ENCODE results near the gene DHX57. TPM values are rescaled to one million over a fixed set of nuclear protein-coding genes. Genes with fewer than 3 reads are reported as not detected.
"Not testable (repeated sequence)": the region's sequence is repeated elsewhere in the genome, so short reads cannot be mapped to it uniquely, and the experiment has no call there.

Gene DHX57
- total RNA-seq, 2 donors from 2014 or later: 18.5 to 19.0 TPM

DNA sequence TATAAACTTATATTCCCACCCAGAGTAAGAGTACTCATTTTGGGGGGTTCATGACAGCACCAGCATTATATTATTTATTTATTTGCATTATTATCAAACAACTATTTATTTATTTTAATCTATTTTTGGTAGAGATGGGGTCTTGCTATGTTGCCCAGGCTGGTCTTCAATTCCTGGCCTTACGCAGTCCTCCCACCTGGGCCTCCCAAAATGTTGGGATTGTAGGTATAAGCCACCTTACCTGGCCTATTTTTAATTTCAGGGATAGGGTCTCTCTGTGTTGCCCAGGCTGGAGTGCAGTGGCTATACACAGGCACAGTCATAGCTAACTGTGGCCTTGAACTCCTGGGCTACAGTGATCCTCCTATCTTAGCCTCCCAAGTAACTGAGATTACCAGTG is 67.1 kb downstream of the DHX57 start:
- WGBS: 100% methylated on average over 1 of the region's 1 CpG
- no peaks in the 10 kb centered on the region for H3K9me3 ChIP-seq
- no peaks in the 10 kb centered on the region for H3K4me1 ChIP-seq (replicated peaks)
- no peak overlapping the region for H3K4me3 ChIP-seq
- TF ChIP-seq, protein P1, sequence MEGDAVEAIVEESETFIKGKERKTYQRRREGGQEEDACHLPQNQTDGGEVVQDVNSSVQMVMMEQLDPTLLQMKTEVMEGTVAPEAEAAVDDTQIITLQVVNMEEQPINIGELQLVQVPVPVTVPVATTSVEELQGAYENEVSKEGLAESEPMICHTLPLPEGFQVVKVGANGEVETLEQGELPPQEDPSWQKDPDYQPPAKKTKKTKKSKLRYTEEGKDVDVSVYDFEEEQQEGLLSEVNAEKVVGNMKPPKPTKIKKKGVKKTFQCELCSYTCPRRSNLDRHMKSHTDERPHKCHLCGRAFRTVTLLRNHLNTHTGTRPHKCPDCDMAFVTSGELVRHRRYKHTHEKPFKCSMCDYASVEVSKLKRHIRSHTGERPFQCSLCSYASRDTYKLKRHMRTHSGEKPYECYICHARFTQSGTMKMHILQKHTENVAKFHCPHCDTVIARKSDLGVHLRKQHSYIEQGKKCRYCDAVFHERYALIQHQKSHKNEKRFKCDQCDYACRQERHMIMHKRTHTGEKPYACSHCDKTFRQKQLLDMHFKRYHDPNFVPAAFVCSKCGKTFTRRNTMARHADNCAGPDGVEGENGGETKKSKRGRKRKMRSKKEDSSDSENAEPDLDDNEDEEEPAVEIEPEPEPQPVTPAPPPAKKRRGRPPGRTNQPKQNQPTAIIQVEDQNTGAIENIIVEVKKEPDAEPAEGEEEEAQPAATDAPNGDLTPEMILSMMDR (IDR thresholded peaks at IDR 0.05): no peak
- no peak for TF ChIP-seq POLR2A (IDR thresholded peaks at IDR 0.05)
- TF ChIP-seq POLR2AphosphoS5 (IDR thresholded peaks at IDR 0.05): no peak
- H3K27ac ChIP-seq: no peak overlapping the region
- intact Hi-C loops (cut with DNase I): no loop called here
- DNase-seq (ENCODE audit: low spot score): no peak
- no peaks in the 10 kb centered on the region for H3K36me3 ChIP-seq
- no peaks in the 10 kb centered on the region for H3K27me3 ChIP-seq (replicated peaks; ENCODE audit: insufficient read depth)

DNA sequence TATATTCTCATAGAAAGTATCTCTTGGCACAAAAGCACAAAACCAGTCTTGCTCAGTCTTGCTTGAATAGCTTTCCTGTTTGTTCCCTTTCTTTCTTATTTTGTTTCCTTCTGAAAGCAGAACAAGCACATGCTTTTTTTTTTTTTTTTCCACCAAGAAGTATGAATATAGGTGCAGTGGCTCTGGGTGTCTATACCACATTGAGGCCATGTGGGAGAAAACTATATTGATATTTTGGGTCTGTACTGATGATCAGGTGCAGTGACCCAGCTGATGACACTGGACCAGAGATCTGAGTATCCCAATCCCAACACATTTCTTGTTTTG is 69.0 kb downstream of the DHX57 start:
- Histone ChIP-seq H3K4me1 (replicated peaks) (no peaks in the 10 kb centered on the region), H3K27ac (no peak overlapping the region), H3K27me3 (replicated peaks; ENCODE audit: insufficient read depth) (no peaks in the 10 kb centered on the region), H3K36me3 (no peaks in the 10 kb centered on the region), H3K9me3 (no peaks in the 10 kb centered on the region), H3K4me3 (no peak overlapping the region)
- intact Hi-C loops (cut with DNase I): no loop called here
- TF ChIP-seq, protein P1 (IDR thresholded peaks at IDR 0.05): no peak
- TF ChIP-seq POLR2AphosphoS5 (IDR thresholded peaks at IDR 0.05) (no peak), POLR2A (IDR thresholded peaks at IDR 0.05) (no peak)
- DNase-seq (ENCODE audit: low spot score): no peak

GRCh38 chr2:38806015-38806732 is 69.6 kb downstream of the DHX57 start:
- no peak overlapping the region for H3K4me3 ChIP-seq
- H3K36me3 ChIP-seq: no peaks in the 10 kb centered on the region
- TF ChIP-seq POLR2AphosphoS5 (IDR thresholded peaks at IDR 0.05): no peak
- no peak for TF ChIP-seq POLR2A (IDR thresholded peaks at IDR 0.05)
- TF ChIP-seq, protein P1 (IDR thresholded peaks at IDR 0.05): no peak
- no peaks in the 10 kb centered on the region for H3K4me1 ChIP-seq (replicated peaks)
- 80% methylated on average over 2 of the region's 2 CpGs for WGBS
- no peaks in the 10 kb centered on the region for H3K9me3 ChIP-seq
- no peaks in the 10 kb centered on the region for H3K27me3 ChIP-seq (replicated peaks; ENCODE audit: insufficient read depth)
- DNase-seq (ENCODE audit: low spot score): no peak
- H3K27ac ChIP-seq: no peak overlapping the region
- intact Hi-C loops (cut with DNase I): no loop called here

DNA sequence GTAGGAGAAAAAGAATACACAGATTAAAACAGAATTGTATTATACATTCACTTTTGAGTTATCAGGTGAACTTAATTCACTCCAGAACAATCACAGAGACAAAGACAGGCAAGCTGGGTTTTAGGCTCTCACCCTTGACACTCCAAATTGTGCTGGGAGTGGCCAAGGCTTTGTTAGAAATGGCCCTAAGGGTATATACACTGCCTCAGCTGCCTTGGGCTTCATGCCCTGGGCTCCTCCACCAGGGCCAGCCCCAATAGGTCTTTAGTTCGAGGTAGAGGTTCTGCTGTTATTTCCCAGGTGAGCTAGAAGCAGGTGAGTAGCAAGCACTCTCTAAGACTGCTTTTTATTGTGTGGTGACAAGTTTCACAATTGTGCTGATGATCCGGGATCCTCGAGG is 77.8 kb downstream of the DHX57 start:
- Histone ChIP-seq H3K36me3 (no peaks in the 10 kb centered on the region), H3K27me3 (replicated peaks; ENCODE audit: insufficient read depth) (no peaks in the 10 kb centered on the region), H3K4me1 (replicated peaks) (no peaks in the 10 kb centered on the region), H3K4me3 (no peak overlapping the region), H3K27ac (no peak overlapping the region), H3K9me3 (no peaks in the 10 kb centered on the region)
- TF ChIP-seq POLR2A (IDR thresholded peaks at IDR 0.05): no peak
- no peak for TF ChIP-seq POLR2AphosphoS5 (IDR thresholded peaks at IDR 0.05)
- TF ChIP-seq, protein P1 (IDR thresholded peaks at IDR 0.05): no peak
- intact Hi-C loops (cut with DNase I): no loop called here
- DNase-seq (ENCODE audit: low spot score): no peak
- 92% methylated on average over 3 of the region's 3 CpGs for WGBS

- no peaks in the 10 kb centered on the region for H3K36me3 ChIP-seq
- H3K27ac ChIP-seq: no peak overlapping the region
- intact Hi-C loops (cut with DNase I): no loop called here
- no peaks in the 10 kb centered on the region for H3K4me1 ChIP-seq (replicated peaks)
- H3K9me3 ChIP-seq: no peaks in the 10 kb centered on the region
- DNase-seq (ENCODE audit: low spot score): no peak
- TF ChIP-seq POLR2A (IDR thresholded peaks at IDR 0.05): no peak
- TF ChIP-seq, protein P1 (IDR thresholded peaks at IDR 0.05): no peak
- no peak for TF ChIP-seq POLR2AphosphoS5 (IDR thresholded peaks at IDR 0.05)
- WGBS: 73% methylated on average over 10 of the region's 10 CpGs
- no peak overlapping the region for H3K4me3 ChIP-seq
- no peaks in the 10 kb centered on the region for H3K27me3 ChIP-seq (replicated peaks; ENCODE audit: insufficient read depth)
Observed at GRCh38 chr2:38797250-38797676, 78.5 kb downstream of the DHX57 start.

DNA sequence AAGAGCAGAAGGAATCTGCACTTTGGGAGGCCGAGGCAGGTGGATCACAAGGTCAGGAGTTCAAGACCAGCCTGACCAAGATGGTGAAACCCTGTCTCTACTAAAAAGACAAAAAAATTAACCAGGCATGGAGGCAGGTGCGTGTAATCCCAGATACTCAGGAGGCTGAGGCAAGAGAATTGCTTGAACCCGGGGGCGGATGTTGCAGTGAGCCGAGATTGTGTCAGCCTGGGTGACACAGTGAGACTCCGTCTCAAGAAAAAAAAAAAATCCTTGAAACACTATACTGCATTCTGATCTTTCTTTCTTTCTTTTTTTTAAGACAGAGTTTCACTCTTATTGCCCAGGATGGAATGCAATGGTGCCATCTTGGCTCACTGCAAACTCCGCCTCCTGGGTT is 80.7 kb downstream of the DHX57 start:
- H3K9me3 ChIP-seq; H3K27ac ChIP-seq; H3K4me3 ChIP-seq; H3K36me3 ChIP-seq; intact Hi-C loops (cut with DNase I); H3K27me3 ChIP-seq (replicated peaks; ENCODE audit: insufficient read depth); DNase-seq (ENCODE audit: low spot score); H3K4me1 ChIP-seq (replicated peaks): not testable (repeated sequence)
- 96% methylated on average over 7 of the region's 7 CpGs for WGBS

Data from prostate gland (tissue), 2 donors.